Measurements from ENCODE around the gene FCGR1A. TPM values are rescaled to one million over a fixed set of nuclear protein-coding genes. Genes with fewer than 3 reads are reported as not detected.
"Not testable (repeated sequence)": the region's sequence is repeated elsewhere in the genome, so short reads cannot be mapped to it uniquely, and the experiment has no call there.

FCGR1A gene
- total and polyA plus RNA-seq, 2 of the 8 experiments (the other 6 are each of a cell fraction or from before 2014, with no cell fraction given), result not detected

DNA sequence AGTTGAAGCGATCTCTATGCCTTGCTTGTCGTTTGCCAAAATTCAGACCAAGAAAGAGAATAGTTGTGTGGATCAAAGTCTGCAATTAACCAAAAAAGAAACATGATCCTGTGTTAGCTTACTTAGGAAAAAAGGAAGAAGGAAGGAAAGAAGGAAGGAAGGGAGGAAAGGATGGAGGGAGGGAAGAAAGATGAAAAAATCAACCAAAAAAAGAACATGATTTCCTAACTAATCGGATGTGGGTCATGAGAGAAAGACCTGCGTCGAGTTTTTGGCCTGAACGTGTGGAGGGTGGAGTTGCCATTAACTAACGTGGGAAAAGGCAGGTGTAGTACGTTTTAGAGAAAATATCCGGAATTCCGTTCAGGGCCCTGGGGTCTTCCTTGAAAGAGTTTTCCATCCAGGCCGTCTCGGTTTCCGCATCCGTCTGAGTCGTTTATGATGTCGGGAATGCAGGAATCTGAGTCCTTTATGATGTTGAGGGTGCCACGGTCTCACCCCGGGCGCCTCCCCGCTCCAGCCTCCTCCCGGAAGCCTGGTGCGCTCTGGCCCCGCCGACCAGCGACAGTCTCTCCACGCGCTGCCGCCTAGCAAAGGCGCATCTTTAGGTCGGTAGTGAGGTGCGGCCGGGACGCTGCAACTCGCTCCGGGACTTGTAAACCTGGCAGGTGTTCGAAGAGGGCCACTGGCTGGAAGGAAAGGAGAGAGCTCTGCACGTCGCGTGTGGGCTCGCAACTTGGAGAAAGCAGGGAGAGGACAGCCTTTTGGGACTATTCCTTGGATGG lies 34.9 kb upstream of the FCGR1A start:
- H3K27ac ChIP-seq (ENCODE audit: low read depth, low read length); H4K5ac ChIP-seq (ENCODE audit: insufficient read length, low read depth, low read length); H4K8ac ChIP-seq (ENCODE audit: extremely low read depth, insufficient read depth, low read length); H3K27me3 ChIP-seq (replicated peaks in 1 of 4; ENCODE audit: control insufficient read depth in 3 of 4, extremely low read depth in 1 of 4, insufficient read depth in 3 of 4, low read length in 3 of 4); H3K79me2 ChIP-seq (ENCODE audit: control insufficient read depth in 1 of 2, insufficient read depth in 2 of 2, low read length in 2 of 2); CTCF ChIA-PET (ENCODE audit: partially characterized antibody); H2BK12ac ChIP-seq (ENCODE audit: low read depth, low read length); H3K18ac ChIP-seq (ENCODE audit: extremely low read depth, low read length); H2BK15ac ChIP-seq (ENCODE audit: low read length); H3K79me1 ChIP-seq (ENCODE audit: low read depth, low read length); H3K4ac ChIP-seq (replicated peaks; ENCODE audit: insufficient read length, low read depth, low read length); H2BK20ac ChIP-seq (ENCODE audit: low read length); H2BK5ac ChIP-seq (ENCODE audit: low read depth, low read length); H3K9me3 ChIP-seq (ENCODE audit: insufficient read depth in 2 of 2, low read depth in 1 of 2, low read length in 1 of 2); H2AFZ ChIP-seq (ENCODE audit: low read length); H4K91ac ChIP-seq (replicated peaks; ENCODE audit: insufficient read length, low read length); H3K56ac ChIP-seq (replicated peaks; ENCODE audit: insufficient read length, low read depth, low read length); H4K20me1 ChIP-seq (replicated peaks in 1 of 2; ENCODE audit: control insufficient read depth in 1 of 2, insufficient read depth in 2 of 2, low read length in 2 of 2); H3K36me3 ChIP-seq (ENCODE audit: control insufficient read depth in 2 of 4, insufficient read depth in 4 of 4, low read length in 3 of 4); H3K4me1 ChIP-seq (replicated peaks in 1 of 4; ENCODE audit: control insufficient read depth in 3 of 4, insufficient read depth in 4 of 4, low read length in 3 of 4); H3K23ac ChIP-seq (ENCODE audit: insufficient read length); H3K23me2 ChIP-seq (ENCODE audit: low read depth, low read length); H2AK5ac ChIP-seq (ENCODE audit: low read depth, low read length); POLR2A ChIA-PET (ENCODE audit: partially characterized antibody); H3K14ac ChIP-seq (ENCODE audit: insufficient read length); H2BK120ac ChIP-seq (replicated peaks; ENCODE audit: low read depth, low read length); H3K9ac ChIP-seq (replicated peaks in 1 of 4; ENCODE audit: extremely low read depth in 1 of 4, low read depth in 3 of 4, low read length in 3 of 4): not testable (repeated sequence)
- Histone ChIP-seq H3K4me2 (ENCODE audit: insufficient read depth in 1 of 2, low read depth in 2 of 2, low read length in 2 of 2) (peak overlapping the region; percentile 65 to 76), H3K4me3 (ENCODE audit: extremely low read depth in 1 of 4, insufficient read depth in 2 of 4, low read depth in 3 of 4, low read length in 4 of 4) (peak overlapping the region; percentile 25 to 52 (median 34); a peak in 6 of 8 replicates)
- DNase-seq (ENCODE audit: low read depth in 1 of 2, low spot score in 2 of 2) (peak in 1 of 2 experiments; percentile 52), FAIRE-seq (peak; percentile 55)
- peak; percentile 14; the same call in 1 of the 2 replicates for TF ChIP-seq E2F6 (IDR thresholded peaks at IDR 0.05)
- 1% methylated on average over 17 of the region's 40 CpGs; no CpG with 5 or more reads in 1 of the 2 experiments for WGBS, 2 experiments (ENCODE audit: extremely low coverage in 1 of 2, insufficient coverage in 1 of 2, insufficient read length in 1 of 2, insufficient replicate concordance in 2 of 2, low coverage in 1 of 2, low lambda C conversion rate in 2 of 2, missing lambda C conversion rate in 1 of 2)
